ENCODE results near the gene ARHGEF28.
A peak's percentile ranks its signal among the peaks of the same experiment; 100 is the strongest.

Gene ARHGEF28

GRCh38 chr5:73763300-73764032, 137.5 kb downstream of the ARHGEF28 start:
- Histone ChIP-seq H3K36me3 (ENCODE audit: control insufficient read depth in 5 of 5, insufficient read depth in 5 of 5, low read length in 5 of 5) (no peaks in the 10 kb centered on the region), H3K27ac (ENCODE audit: low read depth, low read length) (no peak overlapping the region), H3K4me1 (ENCODE audit: control insufficient read depth in 5 of 5, insufficient read depth in 5 of 5, low read length in 5 of 5) (peaks cover 0 to 5% (median 0%) of the 10 kb centered on the region in 5 donors), H3K9me3 (ENCODE audit: control insufficient read depth in 5 of 5, low read length in 5 of 5) (peaks cover 0 to 6% (median 0%) of the 10 kb centered on the region in 5 donors), H3K4me3 (ENCODE audit: low read depth in 1 of 5, low read length in 5 of 5) (no peak overlapping the region), H3K9ac (ENCODE audit: low read length in 5 of 5) (no peak overlapping the region), H3K27me3 (ENCODE audit: control insufficient read depth in 5 of 5, insufficient read depth in 4 of 5, low read length in 5 of 5) (no peaks in the 10 kb centered on the region)

GRCh38 chr5:73764586-73764985, 138.6 kb downstream of the ARHGEF28 start:
- Histone ChIP-seq H3K27ac (ENCODE audit: low read depth, low read length) (no peak overlapping the region), H3K27me3 (ENCODE audit: control insufficient read depth in 5 of 5, insufficient read depth in 4 of 5, low read length in 5 of 5) (no peaks in the 10 kb centered on the region), H3K9ac (ENCODE audit: low read length in 5 of 5) (no peak overlapping the region), H3K4me3 (ENCODE audit: low read depth in 1 of 5, low read length in 5 of 5) (no peak overlapping the region), H3K4me1 (ENCODE audit: control insufficient read depth in 5 of 5, insufficient read depth in 5 of 5, low read length in 5 of 5) (peaks cover 0 to 5% (median 0%) of the 10 kb centered on the region in 5 donors), H3K36me3 (ENCODE audit: control insufficient read depth in 5 of 5, insufficient read depth in 5 of 5, low read length in 5 of 5) (no peaks in the 10 kb centered on the region), H3K9me3 (ENCODE audit: control insufficient read depth in 5 of 5, low read length in 5 of 5) (peaks cover 0 to 6% (median 2%) of the 10 kb centered on the region in 5 donors)

DNA sequence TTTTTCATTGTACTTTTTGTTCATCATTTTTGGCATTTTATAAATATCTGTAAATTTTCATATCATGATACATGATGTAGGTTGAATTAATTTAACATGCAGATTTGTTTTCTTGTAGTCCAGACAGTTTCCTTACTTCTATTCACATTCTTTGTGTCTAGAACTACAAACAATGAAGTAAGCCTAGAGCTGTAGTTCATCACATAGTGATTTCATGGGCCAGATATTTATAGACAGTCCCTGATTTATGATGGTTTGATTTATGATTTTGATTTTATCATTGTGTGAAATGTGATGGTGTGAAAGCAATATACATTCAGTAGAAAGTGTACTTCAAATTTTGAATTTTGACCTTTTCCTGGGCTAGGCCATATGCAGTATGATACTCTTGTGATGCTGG, 139.0 kb downstream of the ARHGEF28 start:
- Histone ChIP-seq H3K27me3 (ENCODE audit: control insufficient read depth in 5 of 5, insufficient read depth in 4 of 5, low read length in 5 of 5) (no peaks in the 10 kb centered on the region), H3K9ac (ENCODE audit: low read length in 5 of 5) (no peak overlapping the region), H3K9me3 (ENCODE audit: control insufficient read depth in 5 of 5, low read length in 5 of 5) (peaks cover 0 to 6% (median 2%) of the 10 kb centered on the region in 5 donors), H3K36me3 (ENCODE audit: control insufficient read depth in 5 of 5, insufficient read depth in 5 of 5, low read length in 5 of 5) (no peaks in the 10 kb centered on the region), H3K27ac (ENCODE audit: low read depth, low read length) (no peak overlapping the region), H3K4me1 (ENCODE audit: control insufficient read depth in 5 of 5, insufficient read depth in 5 of 5, low read length in 5 of 5) (peaks cover 0 to 5% (median 0%) of the 10 kb centered on the region in 5 donors), H3K4me3 (ENCODE audit: low read depth in 1 of 5, low read length in 5 of 5) (no peak overlapping the region)

DNA sequence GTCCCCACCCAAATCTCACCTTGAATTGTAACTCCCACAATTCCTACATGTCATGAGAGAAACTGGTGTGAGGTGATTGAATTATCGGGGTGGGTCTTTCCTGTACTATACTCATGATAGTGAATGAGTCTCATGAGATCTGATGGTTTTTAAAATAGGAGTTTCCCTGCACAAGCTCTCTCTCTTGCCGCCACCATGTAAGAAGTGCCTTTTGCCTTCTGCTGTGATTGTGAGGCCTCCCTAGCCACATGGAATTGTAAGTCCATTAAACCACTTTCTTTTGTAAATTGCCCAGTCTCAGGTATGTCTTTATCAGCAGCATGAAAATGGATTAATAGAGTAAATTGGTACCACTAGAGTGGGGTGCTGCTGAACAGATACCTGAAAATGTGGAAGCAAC, 140.9 kb downstream of the ARHGEF28 start:
- Histone ChIP-seq H3K4me3 (ENCODE audit: low read depth in 1 of 5, low read length in 5 of 5) (no peak overlapping the region), H3K4me1 (ENCODE audit: control insufficient read depth in 5 of 5, insufficient read depth in 5 of 5, low read length in 5 of 5) (no peaks in the 10 kb centered on the region), H3K9me3 (ENCODE audit: control insufficient read depth in 5 of 5, low read length in 5 of 5) (peaks cover 0 to 6% (median 2%) of the 10 kb centered on the region in 5 donors)

GRCh38 chr5:73770172-73771025, 144.4 kb downstream of the ARHGEF28 start:
- no peak overlapping the region for H3K27ac ChIP-seq (ENCODE audit: low read depth, low read length)
- no peaks in the 10 kb centered on the region for H3K4me1 ChIP-seq (ENCODE audit: control insufficient read depth in 5 of 5, insufficient read depth in 5 of 5, low read length in 5 of 5)

More for the DNA sequence above, 140.9 kb downstream of the ARHGEF28 start:
- no peak overlapping the region for H3K27ac ChIP-seq (ENCODE audit: low read depth, low read length)
- no peaks in the 10 kb centered on the region for H3K27me3 ChIP-seq (ENCODE audit: control insufficient read depth in 5 of 5, insufficient read depth in 4 of 5, low read length in 5 of 5)
- no peak overlapping the region for H3K9ac ChIP-seq (ENCODE audit: low read length in 5 of 5)
- H3K36me3 ChIP-seq (ENCODE audit: control insufficient read depth in 5 of 5, insufficient read depth in 5 of 5, low read length in 5 of 5) = no peaks in the 10 kb centered on the region

GRCh38 chr5:73774924-73775323, 148.9 kb downstream of the ARHGEF28 start:
- Histone ChIP-seq H3K4me3 (ENCODE audit: low read depth in 1 of 5, low read length in 5 of 5) (no peak overlapping the region), H3K36me3 (ENCODE audit: control insufficient read depth in 5 of 5, insufficient read depth in 5 of 5, low read length in 5 of 5) (no peaks in the 10 kb centered on the region), H3K27ac (ENCODE audit: low read depth, low read length) (no peak overlapping the region), H3K27me3 (ENCODE audit: control insufficient read depth in 5 of 5, insufficient read depth in 4 of 5, low read length in 5 of 5) (no peaks in the 10 kb centered on the region), H3K4me1 (ENCODE audit: control insufficient read depth in 5 of 5, insufficient read depth in 5 of 5, low read length in 5 of 5) (peaks cover 0 to 2% (median 0%) of the 10 kb centered on the region in 5 donors), H3K9me3 (ENCODE audit: control insufficient read depth in 5 of 5, low read length in 5 of 5) (no peaks in the 10 kb centered on the region), H3K9ac (ENCODE audit: low read length in 5 of 5) (no peak overlapping the region)

More at GRCh38 chr5:73770172-73771025, 144.4 kb downstream of the ARHGEF28 start:
- Histone ChIP-seq H3K9me3 (ENCODE audit: control insufficient read depth in 5 of 5, low read length in 5 of 5) (peaks cover 0 to 6% (median 2%) of the 10 kb centered on the region in 5 donors), H3K9ac (ENCODE audit: low read length in 5 of 5) (no peak overlapping the region), H3K27me3 (ENCODE audit: control insufficient read depth in 5 of 5, insufficient read depth in 4 of 5, low read length in 5 of 5) (no peaks in the 10 kb centered on the region), H3K36me3 (ENCODE audit: control insufficient read depth in 5 of 5, insufficient read depth in 5 of 5, low read length in 5 of 5) (no peaks in the 10 kb centered on the region), H3K4me3 (ENCODE audit: low read depth in 1 of 5, low read length in 5 of 5) (no peak overlapping the region)

GRCh38 chr5:73776405-73776804, 150.4 kb downstream of the ARHGEF28 start:
- H3K4me1 ChIP-seq (ENCODE audit: control insufficient read depth in 5 of 5, insufficient read depth in 5 of 5, low read length in 5 of 5) = peaks cover 0 to 9% (median 0%) of the 10 kb centered on the region in 5 donors
- no peak overlapping the region for H3K9ac ChIP-seq (ENCODE audit: low read length in 5 of 5)
- H3K27ac ChIP-seq (ENCODE audit: low read depth, low read length) = no peak overlapping the region
- peaks cover 0 to 4% (median 0%) of the 10 kb centered on the region in 5 donors for H3K36me3 ChIP-seq (ENCODE audit: control insufficient read depth in 5 of 5, insufficient read depth in 5 of 5, low read length in 5 of 5)
- no peaks in the 10 kb centered on the region for H3K9me3 ChIP-seq (ENCODE audit: control insufficient read depth in 5 of 5, low read length in 5 of 5)
- no peaks in the 10 kb centered on the region for H3K27me3 ChIP-seq (ENCODE audit: control insufficient read depth in 5 of 5, insufficient read depth in 4 of 5, low read length in 5 of 5)
- H3K4me3 ChIP-seq (ENCODE audit: low read depth in 1 of 5, low read length in 5 of 5) = no peak overlapping the region

DNA sequence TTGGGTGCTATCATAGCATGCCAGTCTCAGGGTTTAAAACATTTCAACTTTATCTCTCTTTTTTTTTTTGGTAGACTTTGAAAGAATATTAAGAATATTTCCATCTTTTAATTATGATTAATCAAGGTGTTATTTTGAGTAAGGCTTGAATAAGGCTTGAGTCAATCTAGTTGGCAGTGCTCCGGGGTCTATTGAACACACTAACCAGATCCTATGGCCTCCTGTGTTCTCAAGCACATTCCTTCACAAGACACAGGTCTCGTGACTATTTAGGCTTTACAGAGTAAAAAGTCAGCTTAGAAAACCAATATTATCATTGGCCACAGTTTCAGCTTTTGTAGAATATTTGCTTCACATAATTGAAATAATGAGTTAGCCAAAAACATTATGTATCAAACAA, 151.2 kb downstream of the ARHGEF28 start:
- H3K4me3 ChIP-seq (ENCODE audit: low read depth in 1 of 5, low read length in 5 of 5) = no peak overlapping the region
- H3K27me3 ChIP-seq (ENCODE audit: control insufficient read depth in 5 of 5, insufficient read depth in 4 of 5, low read length in 5 of 5) = no peaks in the 10 kb centered on the region
- peaks cover 0 to 12% (median 4%) of the 10 kb centered on the region in 5 donors for H3K4me1 ChIP-seq (ENCODE audit: control insufficient read depth in 5 of 5, insufficient read depth in 5 of 5, low read length in 5 of 5)
- H3K9ac ChIP-seq (ENCODE audit: low read length in 5 of 5) = no peak overlapping the region
- no peaks in the 10 kb centered on the region for H3K9me3 ChIP-seq (ENCODE audit: control insufficient read depth in 5 of 5, low read length in 5 of 5)
- peaks cover 0 to 4% (median 0%) of the 10 kb centered on the region in 5 donors for H3K36me3 ChIP-seq (ENCODE audit: control insufficient read depth in 5 of 5, insufficient read depth in 5 of 5, low read length in 5 of 5)
- no peak overlapping the region for H3K27ac ChIP-seq (ENCODE audit: low read depth, low read length)

DNA sequence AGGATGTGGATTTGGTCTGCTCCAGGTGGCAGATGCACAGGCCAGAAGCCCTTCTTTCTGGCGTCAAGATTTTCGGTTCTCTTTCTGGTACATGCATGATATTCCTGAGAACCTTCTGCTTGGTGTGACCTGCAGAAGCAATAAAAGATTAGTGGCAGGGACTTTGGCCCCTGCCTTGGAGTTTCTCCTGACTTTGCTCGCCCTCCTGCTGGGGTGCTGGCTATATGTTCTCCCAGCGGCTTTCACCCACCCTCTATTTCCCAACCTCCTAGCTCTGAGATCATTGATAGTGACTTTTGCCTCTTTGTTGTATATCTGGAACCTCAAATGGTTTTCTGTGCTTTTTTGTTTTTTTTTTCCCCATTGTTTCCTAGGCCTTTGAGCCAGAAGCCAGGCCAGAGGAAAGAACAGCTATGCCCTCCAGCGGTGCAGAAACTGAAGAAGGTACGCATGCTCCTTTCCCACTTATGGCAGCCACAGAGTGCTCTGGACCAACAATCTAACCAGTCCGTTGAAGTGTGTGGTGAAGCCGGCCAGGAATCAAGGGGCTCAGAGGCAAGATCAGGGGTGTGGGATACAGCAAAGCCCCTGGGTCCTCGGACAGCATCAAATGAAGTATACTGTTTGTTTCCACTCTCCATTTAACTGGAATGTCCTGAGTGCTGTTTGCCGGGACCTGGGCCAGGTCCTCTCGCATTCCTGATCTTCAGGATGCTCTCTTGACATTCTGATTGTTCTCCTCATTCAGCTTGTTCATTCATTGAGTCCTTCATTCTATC, 154.5 kb downstream of the ARHGEF28 start:
- H3K9me3 ChIP-seq (ENCODE audit: control insufficient read depth in 5 of 5, low read length in 5 of 5) = no peaks in the 10 kb centered on the region
- peaks cover 0 to 19% (median 4%) of the 10 kb centered on the region in 5 donors for H3K4me1 ChIP-seq (ENCODE audit: control insufficient read depth in 5 of 5, insufficient read depth in 5 of 5, low read length in 5 of 5)
- H3K4me3 ChIP-seq (ENCODE audit: low read depth in 1 of 5, low read length in 5 of 5) = no peak overlapping the region

More for the DNA sequence above, 154.5 kb downstream of the ARHGEF28 start:
- H3K36me3 ChIP-seq (ENCODE audit: control insufficient read depth in 5 of 5, insufficient read depth in 5 of 5, low read length in 5 of 5) = peaks cover 0 to 4% (median 0%) of the 10 kb centered on the region in 5 donors
- peak overlapping the region in 1 of 5 donors; percentile 12 for H3K9ac ChIP-seq (ENCODE audit: low read length in 5 of 5)
- H3K27ac ChIP-seq (ENCODE audit: low read depth, low read length) = no peak overlapping the region
- no peaks in the 10 kb centered on the region for H3K27me3 ChIP-seq (ENCODE audit: control insufficient read depth in 5 of 5, insufficient read depth in 4 of 5, low read length in 5 of 5)

Measured in subcutaneous abdominal adipose tissue (tissue), 5 donors.